ENCODE data around the gene MSMB.
"Not testable (repeated sequence)": the region's sequence is repeated elsewhere in the genome, so short reads cannot be mapped to it uniquely, and the experiment has no call there.

MSMB gene

GRCh38 chr10:46069771-46070463 is 23.8 kb upstream of the MSMB start:
- no peak for DNase-seq

DNA sequence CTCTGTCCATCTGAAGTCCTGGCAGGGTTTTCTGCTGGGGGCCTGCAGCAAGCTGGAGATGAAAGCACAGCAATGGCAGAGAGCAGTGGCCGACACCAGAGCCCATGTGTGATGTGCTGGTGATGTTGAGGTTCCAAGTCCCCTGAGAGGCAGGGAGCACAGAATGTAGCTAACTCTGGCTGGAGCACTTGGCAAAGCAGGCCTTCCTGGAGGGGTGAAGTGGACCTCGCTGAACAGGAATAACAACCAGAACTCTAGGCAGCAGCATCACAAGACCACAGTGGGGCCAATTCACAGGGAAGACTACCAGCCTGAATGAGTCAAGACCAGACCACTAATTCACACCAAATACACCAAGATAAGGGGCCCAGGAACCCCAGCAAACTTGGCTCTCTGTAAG is 22.8 kb upstream of the MSMB start:
- no peak for DNase-seq

DNA sequence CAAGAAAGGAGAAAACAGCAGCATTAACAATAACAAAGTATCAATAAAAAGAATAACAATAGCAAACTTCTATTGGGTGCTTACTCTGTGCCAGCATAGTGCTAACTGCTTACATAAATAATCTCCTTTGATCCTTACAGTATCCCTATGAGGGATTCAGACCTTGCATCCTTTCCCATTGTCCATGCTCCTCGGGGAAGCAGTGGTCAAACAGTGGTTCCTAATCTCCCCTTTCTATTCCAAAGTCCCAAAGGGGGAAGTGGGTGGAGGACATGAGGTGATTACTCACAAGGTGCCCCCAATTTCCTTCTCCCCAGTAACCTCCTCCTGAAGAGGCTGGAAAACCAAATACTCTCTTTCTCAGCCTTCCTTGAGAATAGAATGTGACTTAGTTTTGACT is 22.0 kb upstream of the MSMB start:
- no peak for DNase-seq

DNA sequence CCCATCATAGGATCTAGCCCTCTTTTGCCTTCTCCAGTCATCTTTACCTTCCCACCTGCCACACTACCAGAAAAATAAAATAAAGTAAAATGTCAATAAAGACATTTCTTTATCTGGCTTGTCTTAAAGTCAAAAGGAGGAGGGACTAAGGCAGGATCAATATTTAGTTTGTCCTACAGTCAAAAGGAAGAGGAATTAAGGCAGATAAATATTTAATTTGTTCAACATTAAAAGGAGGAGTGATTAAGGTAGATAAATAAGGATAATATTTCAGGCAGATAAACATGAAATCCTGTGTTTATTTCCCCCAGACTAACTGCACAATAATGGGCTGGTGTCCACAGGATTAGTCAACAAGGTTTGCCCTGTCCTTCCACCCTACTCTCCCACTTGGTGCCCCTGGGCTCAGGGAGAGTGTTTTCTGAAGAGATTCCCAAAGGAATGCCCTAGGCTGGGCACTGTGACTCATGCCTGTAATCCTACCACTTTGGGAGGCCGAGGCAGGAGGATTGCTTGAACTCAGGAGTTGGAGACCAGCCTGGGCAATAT is 18.3 kb upstream of the MSMB start:
- DNase-seq = no peak

- DNase-seq = no peak
These were observed 16.8 kb upstream of the MSMB start for GRCh38 chr10:46062723-46063428.

- no peak for DNase-seq
These were observed 14.6 kb upstream of the MSMB start for GRCh38 chr10:46060706-46061105.

DNA sequence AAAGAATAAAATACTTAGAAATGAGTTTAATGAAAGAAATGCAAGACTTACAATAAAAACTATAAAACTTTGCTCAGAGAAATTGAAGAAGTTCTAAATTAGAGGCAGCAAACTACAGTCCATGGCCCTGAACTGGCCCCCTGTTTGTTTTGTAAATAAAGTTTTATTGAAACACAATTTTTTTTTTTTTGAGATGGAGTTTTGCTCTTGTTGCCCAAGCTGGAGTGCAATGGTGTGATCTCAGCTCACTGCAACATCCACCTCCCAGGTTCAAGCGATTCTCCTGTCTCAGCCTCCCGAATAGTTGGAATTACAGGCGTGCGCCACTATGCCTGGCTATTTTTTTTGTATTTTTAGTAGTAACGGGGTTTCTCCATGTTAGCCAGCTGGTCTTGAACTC is 11.9 kb upstream of the MSMB start:
- DNase-seq = not testable (repeated sequence)

DNA sequence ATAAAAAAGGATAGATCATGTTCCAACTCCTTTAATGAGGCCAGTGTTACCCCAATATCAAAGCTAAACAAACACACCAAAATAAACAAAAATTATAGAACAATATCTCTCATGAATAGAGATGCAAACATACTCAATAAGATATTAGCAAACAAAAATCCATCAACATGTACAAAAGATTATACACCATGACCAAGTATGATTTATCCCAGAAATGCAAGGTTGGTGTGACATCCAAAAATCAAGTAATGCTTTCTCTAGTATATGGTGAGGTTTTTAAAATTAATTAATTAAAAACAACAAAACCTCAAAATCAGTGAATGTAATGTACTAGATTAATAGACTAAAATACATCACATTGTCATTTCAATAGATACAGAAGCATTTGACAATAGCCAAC is 11.0 kb upstream of the MSMB start:
- no peak for DNase-seq

DNA sequence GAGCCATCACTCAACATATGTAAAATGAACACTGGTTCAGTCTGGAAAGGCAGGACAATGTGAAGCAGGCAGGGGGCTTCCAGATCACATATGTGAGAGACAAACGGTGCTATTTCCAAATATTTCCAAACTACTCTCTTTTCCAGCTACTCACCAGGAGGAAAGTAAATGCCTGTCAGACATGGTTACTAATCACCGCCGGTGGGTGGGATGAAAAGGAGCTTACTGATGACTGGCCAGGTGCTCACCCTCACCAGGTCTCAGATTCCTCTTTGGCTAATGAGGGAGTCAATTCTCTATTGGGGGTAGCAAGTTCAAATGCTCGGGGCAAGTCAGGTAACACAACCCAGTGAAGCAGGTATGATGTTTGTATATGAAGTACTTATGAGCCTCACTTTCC is 9.7 kb upstream of the MSMB start:
- DNase-seq = no peak

GRCh38 chr10:46053534-46054434 is 7.7 kb upstream of the MSMB start:
- DNase-seq = no peak

- DNase-seq = no peak
These were observed 6.8 kb upstream of the MSMB start for GRCh38 chr10:46052791-46053375.

DNA sequence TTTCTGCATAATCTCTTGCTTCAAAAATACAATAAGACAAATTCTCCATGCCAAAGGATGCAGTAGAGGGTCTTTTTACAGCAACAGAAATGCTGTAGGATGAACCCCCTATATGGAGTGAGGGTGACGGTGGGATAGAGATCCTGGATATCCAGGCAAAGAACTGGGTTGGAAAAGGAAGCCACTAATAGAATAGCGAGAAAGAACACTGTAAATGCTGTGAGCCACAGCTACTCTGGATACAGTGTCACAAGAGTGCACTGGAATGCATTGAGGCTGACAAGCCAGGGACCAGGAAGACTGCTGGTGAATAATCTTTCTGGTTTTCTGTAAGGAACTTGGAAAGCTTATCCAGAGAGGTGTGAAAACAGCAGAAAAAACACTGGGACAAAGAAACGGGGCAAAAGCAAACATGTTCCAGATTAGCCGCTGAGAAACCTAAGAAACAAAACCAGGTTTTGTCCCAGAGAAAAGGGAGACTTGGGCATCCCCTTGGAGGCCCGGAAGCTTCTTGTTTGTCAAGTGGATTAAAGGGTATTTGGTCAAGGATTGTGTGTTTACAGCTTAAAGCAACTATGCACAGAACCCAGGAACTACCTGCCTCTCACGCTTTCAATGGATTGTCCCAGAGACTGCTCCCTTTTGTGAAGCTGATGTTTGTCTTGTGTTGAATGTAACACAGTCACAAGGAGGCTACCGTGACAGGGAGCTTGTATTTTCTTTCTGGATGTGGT is 6.2 kb upstream of the MSMB start:
- DNase-seq = no peak

DNA sequence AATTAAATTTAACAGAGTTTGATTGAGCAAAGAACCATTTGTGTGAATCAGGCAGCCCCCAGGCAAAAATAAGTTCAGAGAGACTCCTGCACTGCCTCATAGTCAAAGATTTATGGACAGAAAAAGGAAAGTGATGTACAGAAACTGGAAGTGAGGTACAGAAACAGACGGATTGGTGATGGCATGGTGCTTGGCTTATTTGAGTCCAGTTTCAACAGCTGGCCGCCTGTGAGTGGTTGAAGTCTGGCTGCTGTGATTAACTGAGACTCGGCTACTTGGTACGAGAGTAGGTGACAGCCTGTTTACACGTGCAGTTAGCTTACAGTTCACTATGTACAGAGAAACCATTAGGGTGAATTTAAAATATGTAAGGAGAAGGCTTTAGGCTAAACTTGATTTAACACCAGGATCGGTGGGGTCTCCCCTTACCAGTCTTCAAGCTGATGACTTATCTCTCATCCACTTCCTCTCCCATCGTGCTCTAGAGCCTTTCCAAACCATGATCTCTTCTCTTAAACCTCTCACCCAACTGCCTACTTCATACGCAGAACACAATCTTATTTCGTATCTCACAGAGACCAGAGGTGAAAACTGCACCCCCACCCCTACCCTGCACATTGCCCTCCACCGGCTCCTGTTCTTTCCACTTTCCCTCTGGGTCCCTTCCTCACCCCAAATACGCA is 5.0 kb upstream of the MSMB start:
- no peak for DNase-seq

- DNase-seq = not testable (repeated sequence)
These were observed 3.4 kb upstream of the MSMB start for GRCh38 chr10:46049497-46049831.

GRCh38 chr10:46048152-46048551 is 2.1 kb upstream of the MSMB start:
- no peak for DNase-seq

DNA sequence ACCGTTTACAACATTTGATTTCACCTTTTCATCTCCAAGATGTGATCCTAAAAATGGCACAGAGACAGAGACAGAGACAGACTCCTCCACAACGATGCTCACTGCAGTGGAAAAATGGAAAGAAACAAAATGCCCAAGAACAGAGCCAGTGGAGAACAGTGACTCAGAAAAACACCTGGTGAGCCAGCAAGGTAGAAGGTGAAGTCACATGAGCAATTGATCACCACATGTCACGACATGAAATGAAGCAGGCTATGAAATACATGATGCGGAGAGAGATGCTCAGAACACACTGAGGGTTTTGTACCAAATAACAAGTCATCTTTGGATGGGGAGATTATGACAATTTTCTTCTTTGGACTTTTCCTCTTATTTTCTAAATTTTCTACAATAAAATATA is 3.5 kb downstream of the MSMB start:
- no peak for DNase-seq

GRCh38 chr10:46040004-46040403 is 6.1 kb downstream of the MSMB start:
- DNase-seq = no peak

- DNase-seq = no peak
These were observed 8.8 kb downstream of the MSMB start for GRCh38 chr10:46037107-46037825.

GRCh38 chr10:46035923-46036849 is 9.9 kb downstream of the MSMB start:
- no peak for DNase-seq

GRCh38 chr10:46033602-46034011 is 12.5 kb downstream of the MSMB start:
- no peak for DNase-seq
